Transverse colon (tissue), 4 donors: ENCODE results near the gene ATP5ME.

Experiments used
- CTCF ChIP-seq, 5 experiments: fragments of 200-600 bp in 3 of 5; fragments of 450-650 bp in 2 of 5; sonication (generic) in 3 of 5; IDR thresholded peaks; 1 replicate in 2 of 5; 2 replicates in 3 of 5; pipeline ENCODE4 v1.5.1; 2016 to 2017; ENCODE audit warnings: antibody characterized with exemption in 5 of 5, inconsistent platforms in 3 of 5, mild to moderate bottlenecking in 2 of 5, moderate library complexity in 1 of 5
- EP300 ChIP-seq: sonication (generic); formaldehyde crosslinking; IDR thresholded peaks from one replicate; pipeline ENCODE4 v1.6.1; 2017; ENCODE audit warnings: antibody characterized with exemption, low read depth
- POLR2AphosphoS5 ChIP-seq, 3 donors: sonication (generic); formaldehyde crosslinking; IDR thresholded peaks; one replicate each; pipeline ENCODE4 v1.6.1; 2016; ENCODE audit warnings: antibody characterized with exemption in 3 of 3

GRCh38 chr4:685679-686412 is 11.8 kb upstream of the ATP5ME start:
- TF ChIP-seq POLR2AphosphoS5 (IDR thresholded peaks at IDR 0.05) (no peak), CTCF (IDR thresholded peaks at IDR 0.05) (no peak), EP300 (no peak)
